Measurements from ENCODE around the gene LYG2.

GRCh38 chr2:99259465-99259864, 4.0 kb upstream of the LYG2 start:
- TF ChIP-seq CTCF (conservative IDR thresholded peaks at IDR 0.05; ENCODE audit: low read depth, low read length), result no peak
- no peak for TF ChIP-seq EZH2 (IDR thresholded peaks at IDR 0.05; ENCODE audit: borderline replicate concordance, low read depth, low read length, poor library complexity, severe bottlenecking)
